Measurements from ENCODE around the gene PTCHD4.
"Not testable (repeated sequence)": the region's sequence is repeated elsewhere in the genome, so short reads cannot be mapped to it uniquely, and the experiment has no call there.

Gene PTCHD4

DNA sequence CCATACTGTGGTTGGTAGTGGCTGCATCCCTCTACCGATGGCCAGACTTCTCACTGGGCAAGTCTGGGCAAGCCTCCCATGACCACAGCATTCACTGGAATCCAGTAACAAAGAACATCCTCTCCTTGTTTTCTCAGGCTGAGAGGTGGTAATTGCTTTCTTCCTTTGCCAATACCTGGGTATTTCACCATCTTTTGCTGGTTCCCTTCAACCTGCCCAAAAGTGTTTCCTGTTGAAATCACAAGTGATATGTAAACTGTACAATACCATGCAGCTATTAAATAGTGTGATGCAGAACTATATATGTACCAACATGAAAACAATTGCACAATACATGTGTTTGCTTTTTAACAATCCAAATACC is at the start of gene PTCHD4:
Gene PTCHD4, minus strand, starts transcription at position 55 of the 364 bp plus-strand sequence. CDS start 42,240 bp downstream, outside the sequence.
- peak; percentile 33 for DNase-seq (ENCODE audit: low spot score)

- DNase-seq (ENCODE audit: low spot score) = no peak
Measured at GRCh38 chr6:48151142-48151541, 40.1 kb upstream of the PTCHD4 start.

- DNase-seq (ENCODE audit: low spot score) = no peak
Measured at GRCh38 chr6:48150701-48151100, 39.7 kb upstream of the PTCHD4 start.

- DNase-seq (ENCODE audit: low spot score) = no peak
Measured at GRCh38 chr6:48147051-48147450, 36.1 kb upstream of the PTCHD4 start.

DNA sequence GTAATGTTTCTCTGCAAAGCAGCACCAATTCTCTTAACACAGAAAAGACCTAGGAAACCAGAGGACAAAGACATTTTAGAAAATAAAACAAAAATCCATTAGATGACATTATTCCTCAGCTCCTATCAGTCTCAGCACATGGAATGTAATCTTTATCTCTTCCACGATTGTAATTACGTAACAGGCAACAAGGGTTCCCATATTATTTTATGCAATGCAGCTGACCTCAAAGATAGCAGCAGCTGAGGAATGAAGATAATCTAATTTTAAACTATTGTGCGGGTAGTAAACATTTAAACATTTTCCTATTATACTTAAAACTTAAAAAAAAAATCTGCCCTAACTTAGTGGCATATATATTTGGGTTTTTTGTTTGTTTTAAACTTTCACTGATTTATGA is 33.0 kb upstream of the PTCHD4 start:
- no peak for DNase-seq (ENCODE audit: low spot score)

GRCh38 chr6:48141975-48142374 is 31.0 kb upstream of the PTCHD4 start:
- DNase-seq (ENCODE audit: low spot score) = no peak

DNA sequence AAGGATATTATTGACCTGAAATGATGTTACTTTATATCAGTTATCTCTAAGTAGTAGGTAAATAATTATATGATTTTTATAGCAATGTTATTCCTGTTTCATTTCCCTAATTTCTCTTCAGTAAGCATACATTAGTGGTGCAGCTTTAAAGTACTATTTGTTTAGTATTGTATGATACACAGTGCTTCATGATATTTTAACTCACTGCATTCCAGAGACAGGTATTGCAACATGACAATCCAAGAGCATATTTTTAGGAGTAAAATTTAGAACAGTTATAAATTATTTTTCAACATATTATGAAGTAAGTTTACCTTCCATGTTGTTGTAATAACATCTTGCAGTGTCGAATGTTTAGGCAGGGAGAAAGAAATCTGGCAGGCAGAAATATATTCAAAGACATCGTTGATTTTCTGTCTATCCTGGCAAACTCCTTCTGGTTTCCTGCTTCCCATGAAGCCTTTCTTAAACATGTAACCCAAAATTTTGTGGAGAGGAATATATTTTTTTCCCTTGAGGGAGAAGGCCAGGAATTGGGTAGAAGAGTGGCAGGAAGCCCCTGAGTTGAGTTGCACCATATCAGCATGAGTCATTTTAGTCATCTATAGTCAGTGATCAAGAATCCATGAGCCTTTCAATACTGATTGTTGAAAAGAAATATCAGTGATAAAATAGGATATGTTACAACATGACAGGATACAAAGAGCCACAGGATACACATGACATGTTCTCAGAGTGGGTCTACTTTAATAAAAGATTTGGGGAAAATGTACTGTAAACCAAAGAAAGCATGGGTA is 29.0 kb upstream of the PTCHD4 start:
- DNase-seq (ENCODE audit: low spot score) = no peak

GRCh38 chr6:48136856-48137255 is 25.9 kb upstream of the PTCHD4 start:
- DNase-seq (ENCODE audit: low spot score) = no peak

- DNase-seq (ENCODE audit: low spot score) = peak; percentile 5
Measured at GRCh38 chr6:48135323-48136084, 24.5 kb upstream of the PTCHD4 start.

DNA sequence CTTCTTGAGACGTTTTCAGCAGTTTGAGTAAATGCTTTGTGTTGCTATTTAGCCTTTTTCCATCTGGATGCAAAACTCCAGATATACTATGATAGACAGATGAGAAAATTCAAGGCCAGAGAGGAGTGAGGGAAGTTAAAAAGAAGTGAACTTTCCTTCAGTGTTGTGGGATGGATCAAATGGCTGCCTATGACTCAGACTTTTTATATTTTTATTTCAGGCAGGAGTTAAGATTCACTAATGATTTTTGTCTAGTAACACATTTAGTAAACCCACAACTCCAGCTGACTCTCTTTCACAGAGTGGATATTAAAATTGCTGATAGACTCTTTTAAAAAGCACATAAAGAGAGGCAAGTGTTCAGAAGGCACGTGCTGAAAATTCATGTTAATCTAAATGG is 23.2 kb upstream of the PTCHD4 start:
- DNase-seq (ENCODE audit: low spot score) = no peak

DNA sequence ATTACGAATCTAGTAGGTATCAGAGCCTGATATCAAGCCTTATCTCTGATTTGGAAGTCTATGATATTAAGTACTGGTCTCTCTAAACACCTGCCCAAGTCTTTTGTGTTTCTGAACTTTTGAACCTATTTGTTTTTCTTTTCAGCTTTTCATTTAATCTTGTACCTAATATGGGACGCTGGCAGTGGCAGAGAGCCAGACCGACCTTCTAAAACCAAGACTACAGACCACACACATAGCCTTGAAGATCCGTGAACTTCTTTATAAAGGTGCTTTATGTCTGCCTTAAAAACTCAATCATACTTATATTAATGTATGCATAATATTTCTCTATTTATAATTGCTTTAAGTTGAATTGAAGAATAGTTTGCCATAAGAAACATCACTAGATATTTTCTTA is 12.6 kb upstream of the PTCHD4 start:
- no peak for DNase-seq (ENCODE audit: low spot score)

DNA sequence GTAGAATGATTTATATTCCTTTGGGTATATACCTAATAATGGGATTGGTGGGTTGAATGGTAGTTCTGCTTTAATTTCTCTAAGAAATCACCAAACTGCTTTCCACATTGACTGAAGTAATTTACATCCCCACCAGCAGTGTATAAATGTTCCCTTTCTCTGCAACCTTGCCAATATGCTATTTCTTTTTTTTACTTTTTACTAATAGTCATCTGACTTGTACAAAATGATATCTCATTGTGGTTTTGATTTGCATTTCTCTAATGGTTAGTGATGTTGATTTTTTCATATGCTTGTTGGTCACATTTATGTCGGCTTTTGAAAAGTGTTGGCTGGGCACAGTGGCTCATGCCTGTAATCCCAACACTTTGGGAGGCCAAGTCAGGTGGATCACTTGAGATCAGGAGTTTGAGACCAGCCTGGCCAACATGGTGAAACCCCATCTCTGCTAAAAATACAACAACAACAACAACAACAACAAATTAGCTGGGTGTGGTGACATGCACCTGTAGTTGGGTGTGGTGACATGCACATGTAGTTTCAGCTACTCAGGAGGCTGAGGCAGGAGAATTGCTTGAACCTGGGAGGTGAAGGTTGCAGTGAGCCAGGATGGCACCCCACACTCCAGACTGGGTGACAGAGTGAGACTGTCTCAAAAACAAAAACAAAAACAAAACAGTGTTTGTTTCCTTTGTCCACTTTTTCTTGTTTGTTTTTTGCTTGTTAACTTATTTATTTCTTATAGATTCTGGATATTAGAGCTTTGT is 11.2 kb upstream of the PTCHD4 start:
- DNase-seq (ENCODE audit: low spot score) = not testable (repeated sequence)

DNA sequence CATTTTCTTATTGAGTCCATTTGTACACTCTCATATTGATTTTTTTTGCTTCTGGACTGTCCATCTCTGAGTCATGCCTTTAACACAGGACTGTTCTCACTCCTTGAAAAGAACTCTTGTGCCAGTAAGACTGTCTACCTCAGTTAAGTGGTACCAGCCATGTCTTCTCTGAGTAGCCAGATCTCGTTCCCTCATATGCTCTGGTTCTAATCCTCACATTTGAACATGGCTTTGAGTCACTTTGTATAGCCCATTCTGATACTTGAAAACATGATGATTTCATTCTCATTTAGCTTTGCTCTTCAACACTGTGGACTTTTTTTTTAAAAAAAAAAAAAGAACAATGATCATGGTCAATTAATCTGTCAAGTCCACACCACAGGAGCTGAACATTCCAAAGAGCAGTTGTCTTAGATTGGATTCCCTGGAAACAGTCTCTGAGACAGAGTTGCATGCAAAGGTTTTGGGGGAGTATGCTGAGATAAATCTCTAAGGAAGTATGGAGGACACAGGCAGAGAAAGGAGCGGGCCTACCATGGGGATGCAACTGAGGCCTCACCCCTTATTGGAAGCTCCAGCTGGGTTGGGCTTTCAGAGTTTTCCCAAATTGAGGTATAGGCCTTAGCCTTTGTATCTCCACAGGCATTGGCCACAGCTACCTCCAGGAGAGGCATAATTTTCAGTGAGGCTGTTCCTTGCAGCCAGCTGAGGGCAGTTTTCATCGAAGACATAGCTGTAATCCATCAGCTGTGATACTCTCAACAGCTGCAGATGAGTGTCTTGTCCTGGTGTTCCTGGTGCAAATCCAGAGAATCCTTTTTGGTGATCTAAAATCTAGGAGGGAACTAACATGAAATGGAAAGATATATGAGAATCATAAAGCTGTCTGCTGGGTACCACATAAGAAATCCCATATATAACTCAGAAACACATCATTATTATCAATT is 6.0 kb upstream of the PTCHD4 start:
- no peak for DNase-seq (ENCODE audit: low spot score)

DNA sequence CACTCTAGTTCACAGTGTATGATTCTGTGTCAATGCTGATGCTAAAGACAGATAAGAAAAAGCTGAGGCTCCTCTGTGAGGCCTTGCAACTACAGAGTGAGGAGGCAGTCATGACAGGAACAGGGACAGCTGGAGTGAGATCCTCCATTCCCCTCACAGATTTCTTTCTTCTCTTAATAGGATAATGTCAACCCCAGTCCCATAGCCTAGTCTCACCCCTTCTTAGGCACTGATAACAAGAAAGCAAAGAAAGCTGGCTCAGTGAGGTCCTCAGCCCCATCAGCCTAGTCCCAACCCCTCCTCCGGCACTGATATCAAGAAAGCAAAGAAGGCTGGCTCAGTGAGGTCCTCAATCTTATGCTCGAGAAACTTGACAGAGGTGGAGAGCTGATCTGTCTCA is 2.1 kb upstream of the PTCHD4 start:
- no peak for DNase-seq (ENCODE audit: low spot score)

- no peak for DNase-seq (ENCODE audit: low spot score)
Measured at GRCh38 chr6:48111575-48111974, 578 bp upstream of the PTCHD4 start.

DNA sequence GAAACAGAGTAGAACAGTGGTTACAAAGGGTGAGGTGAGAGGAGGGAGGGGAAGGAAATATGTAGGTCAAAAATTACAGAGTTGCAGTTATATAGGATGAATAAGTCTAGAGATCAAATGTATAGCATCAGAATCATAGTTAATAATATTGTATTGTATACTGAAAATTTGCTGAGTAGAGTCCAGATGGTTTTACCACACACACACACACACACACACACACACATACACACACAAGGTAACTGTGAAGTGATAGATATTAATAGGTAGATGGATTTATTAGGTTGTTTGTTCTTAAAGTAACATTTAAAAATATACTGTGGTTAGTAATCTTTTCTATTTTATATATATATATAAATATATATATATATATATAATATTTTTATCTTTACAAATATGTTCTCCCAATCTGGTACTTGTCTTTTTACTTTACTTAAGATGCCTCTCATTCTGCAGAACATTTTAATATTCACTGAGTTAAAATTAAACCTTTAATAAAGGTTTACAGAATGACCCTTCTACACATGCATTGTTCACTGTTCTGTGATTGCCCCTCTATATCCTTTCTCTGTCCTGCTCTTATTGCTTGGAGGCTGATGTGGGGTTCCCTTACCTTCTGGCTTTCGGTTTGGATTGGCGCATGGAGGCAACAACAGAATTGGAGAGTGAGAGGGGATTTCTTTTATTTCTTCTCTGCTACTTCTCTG is 408 bp downstream of the PTCHD4 start:
- DNase-seq (ENCODE audit: low spot score) = no peak

- no peak for DNase-seq (ENCODE audit: low spot score)
Measured at GRCh38 chr6:48109944-48110343, 1.1 kb downstream of the PTCHD4 start.

DNA sequence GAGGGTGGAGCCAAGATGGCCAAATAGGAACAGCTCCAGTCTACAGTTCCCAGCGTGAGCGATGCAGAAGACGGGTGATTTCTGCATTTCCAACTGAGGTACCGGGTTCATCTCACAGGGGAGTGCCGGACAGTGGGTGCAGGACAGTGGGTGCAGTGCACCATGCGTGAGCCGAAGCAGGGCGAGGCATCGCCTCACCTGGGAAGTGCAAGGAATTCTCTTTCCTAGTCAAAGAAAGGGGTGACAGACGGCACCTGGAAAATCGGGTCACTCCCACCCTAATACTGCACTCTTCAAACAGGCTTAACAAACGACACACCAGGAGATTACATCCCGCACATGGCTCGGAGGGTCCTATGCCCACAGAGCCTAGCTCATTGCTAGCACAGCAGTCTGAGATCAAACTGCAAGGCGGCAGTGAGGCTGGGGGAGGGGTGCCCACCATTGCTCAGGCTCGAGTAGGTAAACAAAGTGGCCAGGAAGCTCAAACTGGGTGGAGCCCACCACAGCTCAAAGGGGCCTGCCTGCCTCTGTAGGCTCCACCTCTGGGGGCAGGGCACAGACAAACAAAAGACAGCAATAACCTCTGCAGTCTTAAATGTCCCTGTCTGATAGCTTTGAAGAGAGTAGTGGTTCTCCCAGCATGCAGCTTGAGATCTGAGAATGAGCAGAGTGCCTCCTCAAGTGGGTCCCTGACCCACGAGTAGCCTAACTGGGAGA is 8.4 kb downstream of the PTCHD4 start:
- not testable (repeated sequence) for DNase-seq (ENCODE audit: low spot score)

- DNase-seq (ENCODE audit: low spot score) = no peak
Measured at GRCh38 chr6:48101290-48101689, 9.7 kb downstream of the PTCHD4 start.

GRCh38 chr6:48100588-48100895 is 10.5 kb downstream of the PTCHD4 start:
- DNase-seq (ENCODE audit: low spot score) = no peak
